Measurements from ENCODE around the gene ITSN1.

Gene ITSN1

DNA sequence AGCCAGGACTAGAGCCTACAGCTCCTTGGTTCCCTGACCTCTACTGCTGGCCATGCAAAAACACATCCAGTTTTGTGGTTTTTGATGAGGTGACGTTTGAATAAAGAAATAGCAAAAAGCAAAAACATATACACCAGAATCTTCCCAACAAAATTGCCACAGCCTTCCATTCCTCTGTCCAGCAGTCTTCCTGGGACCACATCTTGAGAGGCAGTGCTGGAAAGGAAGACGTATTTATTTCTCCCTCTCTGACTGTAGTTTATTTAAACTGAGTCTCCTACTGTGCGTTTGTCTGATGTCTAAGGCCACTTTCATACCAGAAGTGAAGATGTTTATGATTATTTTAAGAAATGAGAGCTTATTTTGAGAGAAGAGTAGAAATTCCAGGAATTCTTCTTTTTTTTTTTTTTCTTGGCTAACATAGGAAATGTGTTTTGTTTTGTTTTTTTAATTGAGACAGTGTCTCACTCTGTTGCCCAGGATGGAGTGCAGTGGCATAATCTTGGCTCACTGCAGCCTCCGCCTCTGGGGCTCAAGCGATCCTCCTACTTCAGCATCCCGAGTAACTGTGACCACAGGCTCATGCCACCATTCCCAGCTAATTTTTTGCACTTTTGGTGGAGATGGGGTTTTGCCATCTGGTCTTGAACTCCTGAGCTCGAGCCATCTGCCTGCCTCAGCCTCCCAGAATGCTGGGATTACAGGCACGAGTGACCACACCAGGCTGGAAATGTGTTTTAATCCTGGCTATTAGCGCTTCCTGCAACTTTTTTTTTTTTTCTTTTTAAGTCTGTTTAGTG is 118.5 kb downstream of the ITSN1 start:
- DNase-seq (ENCODE audit: low read depth): peak; percentile 76
- peak overlapping the region; percentile 39 for H3K4me3 ChIP-seq (ENCODE audit: control insufficient read depth, low read depth, low read length)
- TF ChIP-seq CTCF (conservative IDR thresholded peaks at IDR 0.05; ENCODE audit: control insufficient read depth, insufficient read depth, low read depth, low read length): no peak

- peak; percentile 99 for DNase-seq (ENCODE audit: low read depth)
- no peak for TF ChIP-seq CTCF (conservative IDR thresholded peaks at IDR 0.05; ENCODE audit: control insufficient read depth, insufficient read depth, low read depth, low read length)
- H3K4me3 ChIP-seq (ENCODE audit: control insufficient read depth, low read depth, low read length): peak overlapping the region; percentile 39
Measured at GRCh38 chr21:33761441-33762036, 119.2 kb downstream of the ITSN1 start.

DNA sequence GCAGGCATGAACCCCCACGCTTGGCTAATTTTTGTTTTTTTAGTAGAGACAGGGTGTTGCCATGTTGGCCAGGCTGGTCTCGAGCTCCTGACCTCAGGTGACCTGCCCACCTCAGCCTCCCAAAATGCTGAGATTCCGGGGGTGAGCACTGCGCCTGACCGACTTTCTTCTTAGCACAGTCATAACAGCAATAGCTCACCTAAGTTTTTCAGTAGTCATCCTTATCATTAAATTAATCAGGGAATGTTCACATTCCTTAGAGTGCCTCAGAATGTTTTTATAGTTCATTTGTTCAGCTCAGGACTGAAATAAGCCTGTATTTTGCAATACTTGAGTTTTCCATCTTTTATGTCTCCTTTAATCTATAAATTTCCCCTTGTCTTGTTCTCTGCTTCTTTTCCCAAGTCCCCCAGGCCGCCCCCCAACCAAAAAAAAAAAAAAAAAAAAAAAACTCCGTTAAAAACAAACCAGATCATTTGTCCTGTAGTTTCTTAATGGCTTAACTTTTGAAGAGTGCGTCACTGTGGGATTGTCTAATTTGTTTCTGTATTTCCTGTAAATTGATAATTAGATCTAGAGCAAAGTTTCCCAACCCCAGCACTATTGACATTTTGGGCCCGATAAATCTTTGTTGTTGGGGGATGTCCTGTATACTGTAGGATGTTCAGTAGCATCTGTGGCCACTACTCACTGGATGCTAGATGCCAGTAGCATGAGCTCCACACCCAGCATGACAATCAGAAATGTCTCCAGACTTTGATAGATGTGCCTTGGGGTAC is 120.7 kb downstream of the ITSN1 start:
- no peak for TF ChIP-seq CTCF (conservative IDR thresholded peaks at IDR 0.05; ENCODE audit: control insufficient read depth, insufficient read depth, low read depth, low read length)
- no peak overlapping the region for H3K4me3 ChIP-seq (ENCODE audit: control insufficient read depth, low read depth, low read length)
- peak; percentile 9 for DNase-seq (ENCODE audit: low read depth)

- no peak overlapping the region for H3K4me3 ChIP-seq (ENCODE audit: control insufficient read depth, low read depth, low read length)
- TF ChIP-seq CTCF (conservative IDR thresholded peaks at IDR 0.05; ENCODE audit: control insufficient read depth, insufficient read depth, low read depth, low read length): no peak
- no peak for DNase-seq (ENCODE audit: low read depth)
Measured at GRCh38 chr21:33763582-33763899, 121.2 kb downstream of the ITSN1 start.

GRCh38 chr21:33767236-33767635 is 124.9 kb downstream of the ITSN1 start:
- DNase-seq (ENCODE audit: low read depth): peak; percentile 58
- H3K4me3 ChIP-seq (ENCODE audit: control insufficient read depth, low read depth, low read length): no peak overlapping the region
- no peak for TF ChIP-seq CTCF (conservative IDR thresholded peaks at IDR 0.05; ENCODE audit: control insufficient read depth, insufficient read depth, low read depth, low read length)

DNA sequence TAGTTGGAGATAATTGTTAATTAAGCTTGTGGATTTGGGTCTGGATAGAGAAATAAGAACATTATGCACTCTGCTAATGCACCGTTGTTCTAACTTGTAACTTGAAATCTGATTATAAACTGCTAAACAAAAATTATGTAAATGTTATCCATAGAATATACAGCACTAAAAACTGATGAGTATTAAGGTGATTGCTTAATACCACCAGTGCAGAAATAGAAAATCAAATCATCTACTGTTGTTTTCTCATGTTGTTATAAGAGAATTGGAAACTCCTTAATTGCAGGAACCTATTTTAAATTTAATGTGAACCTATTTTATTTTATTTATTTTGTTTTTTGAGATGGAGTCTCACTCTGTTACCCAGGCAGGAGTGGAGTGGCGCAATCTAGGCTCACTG is 125.7 kb downstream of the ITSN1 start:
- no peak for TF ChIP-seq CTCF (conservative IDR thresholded peaks at IDR 0.05; ENCODE audit: control insufficient read depth, insufficient read depth, low read depth, low read length)
- no peak overlapping the region for H3K4me3 ChIP-seq (ENCODE audit: control insufficient read depth, low read depth, low read length)

More for the DNA sequence above, 125.7 kb downstream of the ITSN1 start:
- no peak for DNase-seq (ENCODE audit: low read depth)
